Lung (tissue), 12 donors: ENCODE results near the gene IRAK3. TPM values are rescaled to one million over a fixed set of nuclear protein-coding genes. Genes with fewer than 3 reads are reported as not detected.

ENCODE experiments used
- ATAC-seq: fragments of 200-7000 bp; cut with Tn5 transposase; one replicate; pipeline ENCODE4 v1.9.1; 2020; ENCODE audit warnings: moderate number of reproducible peaks; ENCODE audit not compliant: insufficient read depth, low FRiP score
- DNase-seq, 3 donors: peaks; one replicate each; pipeline ENCODE4 v3.0.0-alpha.2; 2013 to 2017
- H3K27ac ChIP-seq, 2 donors: one replicate each; pipeline ENCODE4 v1.5.1; 2013; ENCODE audit warnings: mild to moderate bottlenecking in 2 of 2, moderate library complexity in 2 of 2, control low read depth in 1 of 2, inconsistent platforms in 1 of 2, low read depth in 1 of 2, low read length in 1 of 2
- H3K27me3 ChIP-seq, 3 donors: one replicate each; pipeline ENCODE4 v1.5.1; 2013; ENCODE audit warnings: low read length in 2 of 3; ENCODE audit not compliant: control insufficient read depth in 3 of 3, insufficient read depth in 3 of 3
- H3K36me3 ChIP-seq, 4 donors: one replicate each; pipeline ENCODE4 v1.5.1; 2013; ENCODE audit warnings: low read length in 4 of 4, mild to moderate bottlenecking in 1 of 4, moderate library complexity in 1 of 4; ENCODE audit not compliant: control insufficient read depth in 4 of 4, insufficient read depth in 4 of 4
- H3K4me1 ChIP-seq, 5 donors: one replicate each; pipeline ENCODE4 v1.5.1; 2013; ENCODE audit warnings: low read length in 5 of 5, mild to moderate bottlenecking in 2 of 5, moderate library complexity in 1 of 5; ENCODE audit not compliant: control insufficient read depth in 5 of 5, insufficient read depth in 5 of 5
- H3K4me3 ChIP-seq: one replicate; pipeline ENCODE4 v1.5.1; 2013; ENCODE audit warnings: mild to moderate bottlenecking, control low read depth, moderate library complexity
- H3K9ac ChIP-seq, 2 donors: one replicate each; pipeline ENCODE4 v1.5.1; 2013; ENCODE audit warnings: low read length in 2 of 2, control low read depth in 1 of 2; ENCODE audit not compliant: insufficient read depth in 1 of 2
- H3K9me3 ChIP-seq, 4 donors: one replicate each; pipeline ENCODE4 v1.5.1; 2013; ENCODE audit warnings: low read length in 3 of 4, mild to moderate bottlenecking in 1 of 4, moderate library complexity in 1 of 4; ENCODE audit not compliant: control insufficient read depth in 4 of 4, insufficient read depth in 3 of 4
- CTCF ChIP-seq: IDR thresholded peaks from 2 replicates; pipeline ENCODE4 v1.5.1; 2012; ENCODE audit warnings: mild to moderate bottlenecking; ENCODE audit errors: control extremely low read depth, extremely low read depth
- WGBS, 2 donors: extraction: QIAGEN DNeasy Blood & Tissue Kit; methylation state at CpG; one replicate each; pipeline ENCODE4 v1.1.7; 2013; 5-methylcytosine and 5-hydroxymethylcytosine counted together
- polyA plus RNA-seq, 2 donors: library from polyadenylated mRNA; stranded (reverse); fragments of 200-250 nt; gene quantifications; one replicate each; pipeline ENCODE4 v1.2.1, GENCODE V29; 2013
- total RNA-seq, 2 donors: library from RNA; depleted of rRNA in 1 of 2; stranded (reverse); fragments of >200 nt in 1 of 2; gene quantifications; one replicate each; pipeline ENCODE4 v1.2.1, GENCODE V29; 2014 to 2021
- donor health status: control.
- donor health status: control.
- donor health status: Bipolar disorder and iron deficiency.
- donor health status: healthy.
- donor health status: DM: yes; HTN: yes; CAD: no.

The IRAK3 gene
- total and polyA plus RNA-seq, 4 donors, result 7.8 to 77.2 (median 51.2) TPM

- peak overlapping the region in 1 of 2 donors; percentile 65 for H3K9ac ChIP-seq
- 26 to 61% methylated on average over 1 of the region's 1 CpG for WGBS, 2 donors
- no peak for ATAC-seq
- peaks cover 0 to 2% (median 0%) of the 10 kb centered on the region in 3 donors for H3K27me3 ChIP-seq
- peak overlapping the region in 1 of 2 donors; percentile 70 for H3K27ac ChIP-seq
- H3K4me1 ChIP-seq, result peaks cover 0 to 36% (median 11%) of the 10 kb centered on the region in 5 donors
- no peak overlapping the region for H3K4me3 ChIP-seq
- peaks cover 0 to 10% (median 5%) of the 10 kb centered on the region in 4 donors for H3K36me3 ChIP-seq
- H3K9me3 ChIP-seq, result no peaks in the 10 kb centered on the region
- no peak for TF ChIP-seq CTCF
- peak; percentile 43 to 90 (median 85) for DNase-seq
Measured at GRCh38 chr12:66190519-66191370, 1.7 kb downstream of the IRAK3 start.

GRCh38 chr12:66191547-66192126, 2.6 kb downstream of the IRAK3 start:
- H3K9me3 ChIP-seq, result no peaks in the 10 kb centered on the region
- 60 to 65% methylated on average over 7 of the region's 7 CpGs for WGBS, 2 donors
- peak overlapping the region in 1 of 2 donors; percentile 42 for H3K27ac ChIP-seq
- H3K36me3 ChIP-seq, result peaks cover 0 to 10% (median 5%) of the 10 kb centered on the region in 4 donors
- peak overlapping the region; percentile 5 to 40 for H3K9ac ChIP-seq
- TF ChIP-seq CTCF, result no peak
- peaks cover 0 to 2% (median 0%) of the 10 kb centered on the region in 3 donors for H3K27me3 ChIP-seq
- peaks cover 0 to 42% (median 12%) of the 10 kb centered on the region in 5 donors for H3K4me1 ChIP-seq
- ATAC-seq (no peak), DNase-seq (no peak)
- H3K4me3 ChIP-seq, result no peak overlapping the region

GRCh38 chr12:66194122-66194521, 5.1 kb downstream of the IRAK3 start:
- Histone ChIP-seq H3K27me3 (peaks cover 0 to 2% (median 0%) of the 10 kb centered on the region in 3 donors), H3K9me3 (no peaks in the 10 kb centered on the region), H3K27ac (no peak overlapping the region), H3K36me3 (peaks cover 0 to 10% (median 5%) of the 10 kb centered on the region in 4 donors), H3K4me1 (peaks cover 6 to 59% (median 12%) of the 10 kb centered on the region in 5 donors), H3K4me3 (no peak overlapping the region), H3K9ac (no peak overlapping the region)
- TF ChIP-seq CTCF, result no peak
- ATAC-seq, result no peak
- 89 to 91% methylated on average over 2 of the region's 2 CpGs for WGBS, 2 donors
- no peak for DNase-seq
